Cerebellar nuclear complex (tissue), 1 donor: Measurements from ENCODE around the gene CYP4B1.
"Not testable (repeated sequence)": the region's sequence is repeated elsewhere in the genome, so short reads cannot be mapped to it uniquely, and the experiment has no call there.

Experiments
- DNase-seq, 2 experiments: peaks; one replicate each; lab custom pipeline; 2025; lab: John Stamatoyannopoulos, UW

CYP4B1 gene

DNA sequence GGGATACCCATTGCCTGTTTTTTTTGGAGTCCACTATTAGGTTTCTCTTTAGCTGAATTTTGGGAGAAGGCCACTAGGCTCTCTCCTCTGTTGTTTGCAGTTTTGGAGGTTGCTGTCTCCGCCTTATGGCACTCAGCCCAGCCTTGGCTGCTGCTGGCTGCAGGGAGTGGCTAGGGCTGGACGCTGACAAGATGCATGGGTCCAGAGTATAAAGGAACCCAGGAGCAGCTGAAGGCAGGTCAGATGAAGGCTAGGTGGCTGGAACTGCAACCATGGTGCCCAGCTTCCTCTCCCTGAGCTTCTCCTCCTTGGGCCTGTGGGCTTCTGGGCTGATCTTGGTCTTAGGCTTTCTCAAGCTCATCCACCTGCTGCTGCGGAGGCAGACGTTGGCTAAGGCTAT, at the start of gene CYP4B1:
CYP4B1 (plus strand) TSS at position 237 of the 400 bp plus-strand sequence; CDS start at position 273, 36 bp downstream.
- DNase-seq: no peak

DNA sequence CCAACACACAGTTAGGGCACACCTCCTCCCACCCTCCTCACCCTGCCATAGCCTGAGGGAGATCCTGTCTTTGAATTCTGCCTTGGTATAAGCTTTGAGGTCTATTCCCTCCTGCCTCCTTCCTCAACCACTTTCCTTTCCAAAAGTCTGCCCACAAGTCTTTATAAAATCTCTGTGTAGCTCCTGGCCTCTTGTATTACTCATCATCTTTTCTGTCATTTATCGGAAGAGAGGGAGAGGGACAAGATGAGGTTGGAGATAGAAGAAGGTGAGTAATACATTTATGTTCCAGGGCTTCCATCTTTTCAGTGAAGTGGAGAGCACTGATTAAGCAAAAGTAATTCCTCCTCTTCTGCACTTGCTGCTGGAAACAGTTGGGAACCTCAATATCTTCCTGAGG, 49.4 kb upstream of the CYP4B1 start:
- no peak for DNase-seq

DNA sequence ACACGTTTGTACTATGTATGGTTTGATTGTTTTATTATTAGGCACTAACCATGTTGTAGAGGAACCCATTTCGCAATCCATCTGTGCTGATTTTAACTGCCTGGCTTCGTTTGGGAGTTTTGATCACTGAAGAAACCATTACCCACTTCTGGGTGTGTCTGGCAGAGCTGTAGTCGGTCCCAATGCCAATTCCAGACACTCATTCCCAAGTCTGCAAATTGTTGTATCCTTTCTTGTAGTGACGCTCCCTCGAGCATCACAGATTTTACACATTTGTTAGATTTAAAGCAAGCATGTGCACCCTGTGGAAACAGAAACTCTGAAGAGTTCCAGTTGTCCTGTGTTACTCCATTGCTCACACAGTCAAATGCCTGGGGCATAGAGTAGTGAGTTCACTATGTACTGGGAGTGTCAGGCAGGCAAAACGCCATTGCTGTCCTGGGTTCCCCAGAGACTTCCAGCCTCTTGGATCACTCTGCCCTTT, 48.9 kb upstream of the CYP4B1 start:
- DNase-seq: no peak

GRCh38 chr1:46753985-46754384, 44.9 kb upstream of the CYP4B1 start:
- no peak for DNase-seq

GRCh38 chr1:46754707-46755106, 44.1 kb upstream of the CYP4B1 start:
- DNase-seq: not testable (repeated sequence)

DNA sequence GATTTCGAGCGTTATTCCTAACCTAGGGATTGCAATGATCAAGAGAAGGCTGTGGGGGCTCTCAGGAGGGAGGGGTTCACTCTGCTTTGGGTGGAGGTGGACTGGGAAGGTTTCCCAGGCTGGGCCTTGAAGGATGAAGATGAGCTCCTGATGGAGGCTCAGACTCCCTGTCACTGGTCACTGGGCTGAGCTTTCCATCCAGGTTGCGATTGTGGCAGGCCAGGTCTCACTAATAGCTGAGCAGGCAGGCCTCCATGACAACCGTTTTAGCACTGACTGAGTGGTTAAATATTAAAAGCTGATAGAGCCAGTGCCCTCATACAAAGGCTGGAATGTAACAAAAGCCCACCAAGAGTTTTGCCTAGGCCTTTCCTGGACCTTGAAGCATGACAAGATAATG, 43.7 kb upstream of the CYP4B1 start:
- no peak for DNase-seq

DNA sequence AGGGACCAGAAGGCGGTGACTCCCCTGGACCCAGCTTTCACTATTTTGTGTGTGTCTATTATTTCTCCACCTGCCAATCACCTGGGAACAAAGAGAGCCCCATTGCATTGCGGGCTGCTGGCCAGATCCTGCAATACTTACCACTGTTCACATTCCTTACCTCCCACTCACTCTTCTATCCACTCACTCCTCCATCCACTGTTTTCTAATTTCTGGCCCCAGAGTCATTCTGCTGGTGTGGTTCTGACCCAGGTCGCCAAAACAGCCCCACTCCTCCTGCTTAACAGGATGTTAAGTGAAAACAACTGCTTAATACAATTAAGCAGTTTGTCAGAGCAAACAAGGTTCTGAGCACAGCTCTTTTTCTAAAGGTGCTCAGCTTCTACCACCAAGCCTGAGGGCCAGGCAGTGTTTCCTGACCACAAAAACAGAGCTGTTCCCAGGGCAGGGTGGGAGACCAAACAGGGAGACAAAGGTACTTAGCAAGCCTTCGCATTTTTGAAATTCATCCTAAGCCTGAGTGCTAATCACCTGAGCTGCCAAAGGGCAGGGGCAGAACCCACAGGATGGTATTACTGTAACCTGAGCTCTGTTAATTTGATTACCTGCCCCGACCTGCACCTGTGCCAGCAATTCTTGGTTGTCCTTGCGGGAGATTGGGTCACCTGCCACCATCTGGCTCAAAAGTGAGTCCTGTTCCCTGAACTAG, 41.4 kb upstream of the CYP4B1 start:
- no peak for DNase-seq

- no peak for DNase-seq
Measured at GRCh38 chr1:46757956-46758528, 40.8 kb upstream of the CYP4B1 start.

DNA sequence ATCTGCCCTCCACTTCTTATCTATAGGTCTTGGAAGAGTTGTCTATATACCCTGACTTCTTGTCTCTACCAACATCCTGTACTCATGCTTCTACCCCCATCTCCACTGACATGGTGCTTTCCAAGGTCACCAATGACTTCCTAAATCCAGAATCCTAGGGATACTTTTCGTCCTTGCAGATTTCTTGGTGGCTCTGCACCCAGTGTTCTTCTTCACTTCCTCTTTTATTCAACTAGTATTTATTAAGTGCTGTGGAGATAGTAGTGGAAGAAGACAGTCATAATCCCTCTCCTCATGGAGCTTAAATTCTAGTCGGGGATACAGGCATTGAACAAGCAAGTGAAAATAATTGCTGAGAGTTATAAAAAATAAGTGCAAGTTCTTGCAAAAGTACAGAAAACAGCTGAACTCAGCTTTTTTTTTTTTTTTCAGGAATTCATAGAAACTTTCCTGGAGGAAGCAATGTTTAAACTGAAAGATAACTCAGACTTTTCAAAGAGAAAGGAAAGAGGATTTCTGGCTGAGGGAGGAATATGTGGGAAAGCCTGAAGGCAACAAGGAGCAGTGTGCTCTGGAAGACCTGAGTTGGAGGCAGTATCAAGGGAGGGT, 38.2 kb upstream of the CYP4B1 start:
- DNase-seq: no peak

DNA sequence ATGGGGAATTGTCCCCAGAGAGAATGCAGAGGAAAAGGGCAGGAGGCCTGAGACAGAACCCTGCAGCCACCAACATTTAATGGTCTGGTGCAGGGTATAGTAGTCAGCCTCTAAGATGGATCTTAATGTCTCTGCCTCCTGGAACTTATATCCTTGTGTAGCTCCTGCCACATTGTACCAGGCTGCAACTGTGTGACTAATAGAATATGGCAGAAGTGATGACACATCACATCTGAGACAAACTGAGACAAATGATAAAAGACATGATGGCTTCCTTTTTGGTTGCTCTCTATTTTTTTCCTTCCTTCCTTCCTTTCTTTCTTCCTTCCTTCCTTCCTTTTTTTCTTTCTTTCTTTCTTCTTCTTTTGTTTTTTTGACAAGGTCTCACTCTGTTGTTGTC, 37.1 kb upstream of the CYP4B1 start:
- DNase-seq: no peak

- no peak for DNase-seq
Measured at GRCh38 chr1:46764402-46764801, 34.4 kb upstream of the CYP4B1 start.

DNA sequence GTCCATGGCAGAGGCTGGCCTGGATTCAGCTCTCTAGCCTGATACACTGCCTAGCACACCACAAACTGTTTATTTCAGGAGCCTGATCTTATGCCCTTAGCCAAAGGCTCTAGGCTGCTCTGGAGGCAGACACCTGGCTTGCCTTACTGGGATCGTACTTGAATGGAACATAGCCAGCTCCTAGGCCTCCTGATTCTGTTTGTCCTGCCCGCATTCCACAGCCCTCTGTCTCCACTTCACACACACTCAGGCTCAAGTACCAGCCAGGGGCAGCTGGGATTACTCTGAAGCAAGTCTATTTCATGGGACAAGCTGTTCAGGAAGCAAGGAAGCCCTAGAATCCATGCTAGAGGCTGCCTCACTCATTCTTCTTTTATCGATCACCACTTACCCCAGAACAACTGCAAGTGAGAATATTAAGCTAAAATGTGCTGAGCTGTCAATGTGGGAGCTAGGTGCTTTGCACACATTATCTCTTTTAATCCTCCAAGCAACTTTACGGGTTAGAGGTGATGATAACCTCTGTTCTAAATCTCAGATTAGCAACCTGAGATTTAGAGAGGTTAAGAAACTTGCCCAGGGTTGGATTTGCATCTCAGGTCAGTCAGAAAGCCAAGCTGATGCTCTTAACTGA, 31.1 kb upstream of the CYP4B1 start:
- DNase-seq: no peak

DNA sequence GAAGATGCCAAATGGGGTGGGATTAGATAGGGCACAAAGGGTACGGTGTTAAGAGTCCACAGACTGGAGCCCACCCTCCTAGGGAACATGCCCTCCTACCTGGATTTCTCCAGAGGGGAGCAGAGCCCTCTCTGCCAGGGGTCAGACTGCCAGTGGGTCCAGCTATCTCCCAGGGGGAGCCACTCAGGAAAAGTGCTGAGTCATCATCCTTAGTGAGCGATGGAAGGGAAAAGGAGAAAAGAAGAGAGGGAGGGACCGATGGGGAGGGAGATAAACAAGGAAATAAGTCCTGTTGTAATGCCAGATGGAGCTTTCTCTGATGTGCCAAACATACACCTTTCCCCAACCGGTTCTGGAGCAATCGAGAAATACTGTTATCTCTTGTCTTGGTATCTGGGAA, 30.4 kb upstream of the CYP4B1 start:
- DNase-seq: no peak

DNA sequence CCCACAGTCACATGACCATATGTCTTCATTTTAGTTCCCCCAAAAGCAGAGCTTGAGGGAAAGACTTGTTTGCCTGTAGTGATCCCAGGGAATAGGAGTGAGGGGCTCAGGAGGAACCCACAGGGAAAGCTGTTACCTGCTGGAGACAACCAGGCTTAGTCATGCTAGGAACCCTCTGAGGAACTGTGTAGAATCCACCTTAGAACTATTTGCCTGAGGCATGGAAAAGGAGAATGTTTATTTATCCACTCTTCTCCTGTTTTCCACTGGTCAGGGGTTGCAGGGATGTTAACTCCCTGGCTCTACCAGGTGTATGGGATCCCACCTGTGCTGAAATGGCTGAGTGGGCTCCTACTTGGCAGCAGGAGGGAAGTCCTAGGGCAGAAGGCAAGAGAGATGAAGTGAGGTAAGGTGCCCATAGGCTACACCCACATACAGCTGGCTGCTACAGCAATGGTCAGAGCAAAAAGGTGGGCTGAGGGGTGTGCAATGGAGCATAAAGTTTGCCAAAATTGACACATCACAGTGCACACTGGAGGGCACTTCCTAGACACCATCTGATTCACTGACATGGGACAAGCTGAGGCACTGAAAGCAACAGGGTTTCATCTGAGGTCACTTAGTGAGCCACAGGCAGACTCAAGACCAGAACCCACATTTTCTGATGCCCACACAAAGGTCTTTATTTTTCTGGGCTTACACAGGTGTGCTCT, 29.7 kb upstream of the CYP4B1 start:
- no peak for DNase-seq

DNA sequence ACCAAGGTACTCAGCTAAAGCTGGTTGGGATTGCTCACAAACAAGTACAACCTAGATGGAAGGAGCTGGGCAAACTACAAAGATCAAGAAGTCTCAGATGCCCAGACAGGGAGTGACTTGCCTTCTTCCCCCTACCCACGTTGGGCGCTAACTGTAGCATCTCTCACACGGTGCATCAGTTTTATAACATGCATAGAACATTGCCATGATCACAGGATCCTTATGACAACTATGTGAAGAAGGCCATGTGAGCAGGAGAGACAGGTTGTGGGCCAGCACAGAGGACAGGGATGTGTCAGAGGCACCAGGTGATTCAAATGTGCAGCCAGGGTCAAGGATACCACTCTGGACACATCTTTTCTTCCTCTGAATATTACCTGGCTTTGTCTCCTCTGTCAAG, 28.3 kb upstream of the CYP4B1 start:
- no peak for DNase-seq

- no peak for DNase-seq
Measured at GRCh38 chr1:46772571-46772970, 26.3 kb upstream of the CYP4B1 start.

GRCh38 chr1:46774297-46774696, 24.5 kb upstream of the CYP4B1 start:
- no peak for DNase-seq

GRCh38 chr1:46778456-46778855, 20.4 kb upstream of the CYP4B1 start:
- DNase-seq: not testable (repeated sequence)

DNA sequence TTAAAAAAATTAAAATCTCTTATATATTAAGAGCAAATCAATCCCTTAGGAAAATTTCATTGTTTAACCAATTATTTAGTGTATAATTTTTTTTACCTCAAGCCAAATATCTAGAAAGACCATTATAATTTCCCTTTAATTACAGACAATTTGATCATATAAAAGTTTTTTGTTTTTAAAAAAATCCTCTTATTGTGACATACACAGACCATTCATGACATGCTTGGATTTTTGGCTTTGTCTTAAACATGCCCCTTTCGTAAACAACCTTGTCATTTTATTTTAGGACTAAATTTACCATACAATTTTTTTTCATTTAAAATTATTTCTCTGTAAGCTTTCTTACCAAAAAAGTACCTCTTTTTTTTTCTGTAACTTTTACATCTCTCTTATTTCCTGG, 14.2 kb upstream of the CYP4B1 start:
- no peak for DNase-seq

DNA sequence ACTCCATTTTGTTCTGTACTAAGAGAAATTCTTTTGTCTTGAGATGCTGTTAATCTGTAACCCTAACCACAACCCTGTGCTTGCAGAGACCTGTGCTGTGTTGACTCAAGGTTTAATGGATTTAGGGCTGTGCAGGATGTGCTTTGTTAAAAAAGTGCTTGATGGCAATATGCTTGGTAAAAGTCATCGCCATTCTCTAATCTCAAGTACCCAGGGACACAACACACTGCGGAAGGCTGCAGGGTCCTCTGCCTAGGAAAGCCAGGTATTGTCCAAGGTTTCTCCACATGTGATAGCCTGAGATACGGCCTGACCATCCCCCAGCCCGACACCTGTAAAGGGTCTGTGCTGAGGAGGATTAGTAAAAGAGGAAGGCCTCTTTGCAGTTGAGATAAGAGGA, 10.2 kb upstream of the CYP4B1 start:
- DNase-seq: not testable (repeated sequence)

GRCh38 chr1:46790446-46791101, 8.3 kb upstream of the CYP4B1 start:
- DNase-seq: no peak

- DNase-seq: no peak
Measured at GRCh38 chr1:46793126-46793525, 5.7 kb upstream of the CYP4B1 start.
